ENCODE data around the gene NFIX.

NFIX gene

DNA sequence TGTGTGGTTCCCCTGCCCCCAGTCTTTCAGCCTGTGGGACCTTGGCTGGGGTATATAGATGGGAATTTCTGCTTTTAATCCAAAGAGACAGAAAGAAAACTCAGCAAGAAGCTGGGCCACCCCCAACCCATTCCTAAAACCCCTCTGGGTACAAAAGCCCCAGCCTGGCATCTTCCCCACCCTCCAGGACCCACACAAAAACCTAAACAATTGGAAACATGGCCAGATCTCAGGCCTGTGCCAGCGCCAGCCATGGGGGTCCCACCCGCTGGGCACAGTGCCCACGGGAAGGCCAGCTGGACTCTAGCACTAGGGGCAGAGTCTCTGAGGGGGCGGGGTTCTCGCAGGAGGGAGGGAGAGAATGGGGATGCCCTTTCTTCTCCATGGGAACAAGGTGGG, 98.8 kb downstream of the NFIX start:
- no peak overlapping the region for H3K4me3 ChIP-seq (ENCODE audit: low read length)
- no peak for DNase-seq (ENCODE audit: low read depth)
- TF ChIP-seq, protein P1, sequence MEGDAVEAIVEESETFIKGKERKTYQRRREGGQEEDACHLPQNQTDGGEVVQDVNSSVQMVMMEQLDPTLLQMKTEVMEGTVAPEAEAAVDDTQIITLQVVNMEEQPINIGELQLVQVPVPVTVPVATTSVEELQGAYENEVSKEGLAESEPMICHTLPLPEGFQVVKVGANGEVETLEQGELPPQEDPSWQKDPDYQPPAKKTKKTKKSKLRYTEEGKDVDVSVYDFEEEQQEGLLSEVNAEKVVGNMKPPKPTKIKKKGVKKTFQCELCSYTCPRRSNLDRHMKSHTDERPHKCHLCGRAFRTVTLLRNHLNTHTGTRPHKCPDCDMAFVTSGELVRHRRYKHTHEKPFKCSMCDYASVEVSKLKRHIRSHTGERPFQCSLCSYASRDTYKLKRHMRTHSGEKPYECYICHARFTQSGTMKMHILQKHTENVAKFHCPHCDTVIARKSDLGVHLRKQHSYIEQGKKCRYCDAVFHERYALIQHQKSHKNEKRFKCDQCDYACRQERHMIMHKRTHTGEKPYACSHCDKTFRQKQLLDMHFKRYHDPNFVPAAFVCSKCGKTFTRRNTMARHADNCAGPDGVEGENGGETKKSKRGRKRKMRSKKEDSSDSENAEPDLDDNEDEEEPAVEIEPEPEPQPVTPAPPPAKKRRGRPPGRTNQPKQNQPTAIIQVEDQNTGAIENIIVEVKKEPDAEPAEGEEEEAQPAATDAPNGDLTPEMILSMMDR (IDR thresholded peaks at IDR 0.05; ENCODE audit: insufficient read depth, low read depth, low read length, missing control alignments): no peak

DNA sequence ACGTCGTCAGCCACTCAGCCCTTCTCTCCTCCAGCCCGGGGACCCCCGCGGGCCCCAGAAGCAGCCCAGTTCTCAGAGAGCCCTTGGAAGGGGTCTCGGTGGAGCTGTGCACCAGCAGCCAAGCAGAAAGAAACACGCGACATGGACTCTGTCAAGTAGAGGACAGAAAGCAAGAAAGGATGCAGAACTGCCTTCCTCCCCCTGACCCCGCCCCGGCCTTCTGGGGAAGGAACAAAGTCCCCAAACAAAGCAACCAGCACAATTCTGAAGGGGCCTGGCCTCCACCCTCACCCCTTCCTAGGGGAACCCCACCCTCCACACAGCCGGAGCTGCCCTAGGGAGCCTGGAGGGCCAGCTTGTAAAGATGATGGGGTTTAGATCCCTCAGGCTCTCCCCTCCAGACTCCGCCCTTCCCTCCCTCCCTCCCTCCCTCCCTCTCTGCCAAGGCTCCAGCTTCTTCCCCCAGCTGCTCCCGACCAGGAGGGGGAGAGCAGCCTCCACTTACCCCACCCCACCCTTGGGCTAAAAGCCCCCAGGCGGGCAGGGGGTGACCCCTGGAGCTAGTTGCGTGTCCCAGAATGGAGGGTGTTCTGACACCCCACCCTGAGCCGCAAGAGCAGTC, 99.6 kb downstream of the NFIX start:
- no peak overlapping the region for H3K4me3 ChIP-seq (ENCODE audit: low read length)

DNA sequence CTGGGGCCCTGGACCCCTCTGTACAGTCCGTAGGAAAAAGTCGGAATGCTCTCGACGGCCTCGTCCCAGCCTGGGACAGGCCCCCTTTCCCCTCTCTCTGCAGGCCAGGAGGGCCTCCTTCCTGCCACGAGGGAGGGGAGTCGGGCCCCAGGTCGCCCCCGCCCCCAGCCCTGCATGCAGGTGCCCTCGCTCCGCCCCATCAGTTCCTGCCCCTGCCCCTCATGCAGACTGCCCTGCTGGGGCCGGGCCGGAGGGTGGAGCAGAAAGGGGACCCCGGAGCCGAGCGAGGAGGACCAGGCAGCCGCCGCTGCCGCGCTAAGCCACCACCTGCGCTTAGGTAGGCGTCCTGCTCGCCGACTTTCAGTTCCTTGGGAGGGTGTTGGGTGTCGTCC, 100.1 kb downstream of the NFIX start:
- no peak overlapping the region for H3K4me3 ChIP-seq (ENCODE audit: low read length)
- no peak for DNase-seq (ENCODE audit: low read depth)
- TF ChIP-seq, protein P1 (IDR thresholded peaks at IDR 0.05; ENCODE audit: insufficient read depth, low read depth, low read length, missing control alignments): no peak

More for the DNA sequence above, 99.6 kb downstream of the NFIX start:
- TF ChIP-seq, protein P1 (IDR thresholded peaks at IDR 0.05; ENCODE audit: insufficient read depth, low read depth, low read length, missing control alignments): no peak
- no peak for DNase-seq (ENCODE audit: low read depth)

DNA sequence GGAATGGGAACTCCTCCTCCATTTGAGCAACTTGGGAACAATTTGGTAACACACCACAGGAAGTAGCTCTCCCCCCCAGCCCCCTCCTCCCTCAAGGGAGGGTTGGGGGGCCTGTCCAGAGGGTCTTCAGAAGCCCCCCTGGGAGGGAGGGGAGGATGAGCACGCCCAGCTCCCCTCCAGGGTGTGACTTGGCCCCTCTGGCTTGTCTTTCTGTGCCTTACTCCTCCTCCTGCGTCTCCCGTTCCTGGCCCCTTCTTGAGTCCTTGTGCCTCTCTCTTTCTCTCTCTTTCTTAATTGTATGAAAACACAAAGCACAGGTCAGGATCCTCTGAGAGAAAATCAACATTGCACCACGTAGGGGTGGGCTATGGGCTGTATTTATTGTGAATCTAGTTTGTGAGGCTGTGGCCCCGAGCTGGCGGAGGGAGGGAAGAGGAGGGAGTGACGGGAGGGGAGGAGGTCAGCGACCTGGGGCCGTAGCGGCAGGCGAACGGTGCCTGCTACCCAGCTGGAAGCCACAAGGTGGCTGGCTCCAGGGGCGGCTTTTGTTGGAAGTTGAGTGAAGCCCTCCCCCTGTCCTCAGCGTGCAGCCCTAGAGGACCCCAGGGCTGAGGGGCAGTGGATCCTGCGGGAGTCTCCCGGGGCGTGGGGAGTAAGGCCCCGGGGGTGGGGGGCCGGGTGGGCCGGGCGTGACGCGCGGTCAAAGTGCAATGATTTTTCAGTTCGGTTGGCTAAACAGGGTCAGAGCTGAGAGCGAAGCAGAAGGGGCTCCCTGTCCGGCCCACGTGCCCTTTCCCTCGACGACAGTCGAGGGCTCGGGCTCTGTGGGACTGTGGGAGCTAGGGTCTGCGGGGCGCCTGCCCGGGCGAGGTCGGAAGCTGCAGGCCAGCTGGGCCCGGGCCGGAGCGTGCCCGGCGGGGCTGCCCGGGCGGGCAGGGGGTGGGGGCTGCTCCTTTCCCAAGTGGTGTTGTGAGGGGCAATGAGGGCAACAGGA, 101.0 kb downstream of the NFIX start:
- TF ChIP-seq, protein P1 (IDR thresholded peaks at IDR 0.05; ENCODE audit: insufficient read depth, low read depth, low read length, missing control alignments): peak; percentile 12
- no peak for DNase-seq (ENCODE audit: low read depth)
- no peak overlapping the region for H3K4me3 ChIP-seq (ENCODE audit: low read length)

DNA sequence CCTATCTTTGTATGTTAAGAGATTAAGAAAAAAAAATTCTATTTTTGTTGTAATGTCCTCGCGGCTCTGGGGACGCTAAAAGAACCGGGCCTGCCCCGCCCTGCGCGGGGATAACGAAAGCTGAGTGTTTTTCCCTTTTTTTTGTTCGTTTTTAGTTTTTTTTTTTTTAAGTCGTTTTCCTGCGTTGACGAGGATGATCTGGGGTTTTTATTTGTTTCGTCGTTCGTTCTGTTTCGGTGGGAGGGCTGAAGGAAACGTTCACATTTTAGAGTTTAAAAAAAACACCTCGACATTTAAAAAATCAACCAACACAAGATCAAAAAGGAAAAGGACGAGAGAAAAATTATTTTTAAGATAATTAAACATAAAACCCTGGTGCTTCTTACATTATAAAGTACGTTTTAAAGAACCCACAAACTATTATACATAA, 101.8 kb downstream of the NFIX start:
- DNase-seq (ENCODE audit: low read depth): no peak
- TF ChIP-seq, protein P1 (IDR thresholded peaks at IDR 0.05; ENCODE audit: insufficient read depth, low read depth, low read length, missing control alignments): no peak

DNA sequence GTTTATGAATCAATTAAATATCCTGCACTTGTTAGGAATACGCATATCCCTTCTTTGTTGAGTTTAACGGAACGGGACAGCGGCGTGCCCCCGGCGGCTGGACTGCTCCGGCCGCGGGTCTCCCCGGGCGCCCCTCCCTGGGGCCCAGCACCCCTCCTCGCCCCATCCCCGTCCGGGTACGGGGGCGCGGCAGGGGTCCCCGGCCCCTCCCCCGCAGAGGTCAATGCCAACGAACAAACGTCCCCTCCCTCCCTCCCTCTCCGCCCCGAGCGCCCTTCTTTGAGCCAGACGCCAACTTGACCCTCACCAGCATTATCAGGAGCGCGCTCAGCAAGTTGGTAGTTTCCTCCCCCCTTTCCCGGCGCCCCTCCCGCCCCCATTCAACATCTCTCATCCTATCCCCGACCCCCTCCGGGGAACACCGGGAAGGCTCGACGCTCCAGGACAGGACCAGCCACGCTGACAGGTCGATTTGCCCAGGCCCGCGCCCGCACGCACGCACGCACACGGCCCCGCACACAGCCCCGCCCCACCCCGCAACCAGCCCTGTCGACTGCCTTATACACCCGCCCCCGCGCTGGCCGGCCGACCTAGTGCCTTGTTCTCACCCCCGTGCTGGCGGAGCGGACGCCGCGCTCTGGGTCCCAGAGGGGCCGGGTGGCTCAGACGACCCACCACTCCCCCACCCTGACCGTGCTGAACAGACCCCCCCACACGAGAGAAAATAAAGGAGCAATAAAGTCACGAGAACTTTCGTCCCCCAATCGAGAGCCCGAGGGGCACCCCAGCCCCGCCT, 102.4 kb downstream of the NFIX start:
- no peak overlapping the region for H3K4me3 ChIP-seq (ENCODE audit: low read length)
- DNase-seq (ENCODE audit: low read depth): no peak

More for the DNA sequence above, 101.8 kb downstream of the NFIX start:
- H3K4me3 ChIP-seq (ENCODE audit: low read length): no peak overlapping the region

More for the DNA sequence above, 102.4 kb downstream of the NFIX start:
- TF ChIP-seq, protein P1 (IDR thresholded peaks at IDR 0.05; ENCODE audit: insufficient read depth, low read depth, low read length, missing control alignments): no peak
